Measurements from ENCODE around the gene HOXB2. TPM values are rescaled to one million over a fixed set of nuclear protein-coding genes. Genes with fewer than 3 reads are reported as not detected.

HOXB2 gene
- total and polyA plus RNA-seq, 9 of the 15 experiments (the other 6 are each of a cell fraction or from before 2014, with no cell fraction given) = 2.1 to 97.7 (median 21.2) TPM

GRCh38 chr17:48576479-48577309, 31.8 kb upstream of the HOXB2 start (continued):
- TF ChIP-seq ZNF318 (IDR thresholded peaks at IDR 0.05; ENCODE audit: borderline replicate concordance in 1 of 2, low read depth in 1 of 2) (no peak), ASH1L (IDR thresholded peaks at IDR 0.05; ENCODE audit: borderline replicate concordance, low read depth, partially characterized antibody) (no peak), EGR1 (conservative IDR thresholded peaks at IDR 0.05) (peak; percentile 95), CXXC5 (CRISPR knock-in tag; IDR thresholded peaks at IDR 0.05) (peak; percentile 57), TRIM24 (IDR thresholded peaks at IDR 0.05) (no peak), THRAP3 (IDR thresholded peaks at IDR 0.05; ENCODE audit: borderline replicate concordance) (no peak), ZNF79 (CRISPR knock-in tag; IDR thresholded peaks at IDR 0.05; ENCODE audit: low read depth) (no peak), MED1 (CRISPR knock-in tag; IDR thresholded peaks at IDR 0.05; ENCODE audit: borderline replicate concordance) (no peak), FOXM1 (IDR thresholded peaks at IDR 0.05; ENCODE audit: low read depth) (no peak), FOXM1 (CRISPR knock-in tag; IDR thresholded peaks at IDR 0.05; ENCODE audit: low read depth) (no peak), ZMIZ1 (IDR thresholded peaks at IDR 0.05; ENCODE audit: low read depth in 2 of 2, low read length in 2 of 2) (no peak), RBM14 (IDR thresholded peaks at IDR 0.05; ENCODE audit: borderline replicate concordance, insufficient read depth, low read depth, low read length) (no peak), OTX1 (CRISPR knock-in tag; IDR thresholded peaks at IDR 0.05) (no peak)
- TF ChIP-seq, protein P1, sequence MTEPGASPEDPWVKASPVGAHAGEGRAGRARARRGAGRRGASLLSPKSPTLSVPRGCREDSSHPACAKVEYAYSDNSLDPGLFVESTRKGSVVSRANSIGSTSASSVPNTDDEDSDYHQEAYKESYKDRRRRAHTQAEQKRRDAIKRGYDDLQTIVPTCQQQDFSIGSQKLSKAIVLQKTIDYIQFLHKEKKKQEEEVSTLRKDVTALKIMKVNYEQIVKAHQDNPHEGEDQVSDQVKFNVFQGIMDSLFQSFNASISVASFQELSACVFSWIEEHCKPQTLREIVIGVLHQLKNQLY (CRISPR knock-in tag; conservative IDR thresholded peaks at IDR 0.05) = no peak
